ENCODE data around the gene MOG. TPM values are rescaled to one million over a fixed set of nuclear protein-coding genes. Genes with fewer than 3 reads are reported as not detected.
"Not testable (repeated sequence)": the region's sequence is repeated elsewhere in the genome, so short reads cannot be mapped to it uniquely, and the experiment has no call there.

The MOG gene
- total RNA-seq, 1 donor from 2014 or later, result 12.6 TPM

DNA sequence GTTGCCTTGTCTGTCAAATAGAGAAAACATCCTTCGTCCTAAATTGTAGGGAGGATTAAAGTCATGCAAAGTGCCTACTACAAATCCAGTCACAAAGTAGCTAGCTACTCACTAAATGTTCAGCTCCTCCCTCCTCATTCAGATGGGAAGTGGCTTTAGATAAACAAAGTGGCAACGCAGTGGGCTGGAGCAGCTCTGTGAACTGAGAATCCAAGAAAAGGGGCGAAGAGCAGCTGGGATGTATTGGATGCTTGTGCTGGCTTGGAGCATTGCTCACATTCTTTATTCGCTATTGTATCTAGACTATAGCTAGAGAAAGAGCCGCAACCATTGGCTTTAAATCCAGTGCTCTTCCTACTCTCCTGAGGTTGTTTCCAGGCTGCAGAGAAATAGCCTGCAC, 10.3 kb downstream of the MOG start:
- intact Hi-C loops (cut with DNase I), result no loop called here
- ATAC-seq, result no peak
- DNase-seq (ENCODE audit: missing footprints), result no peak

DNA sequence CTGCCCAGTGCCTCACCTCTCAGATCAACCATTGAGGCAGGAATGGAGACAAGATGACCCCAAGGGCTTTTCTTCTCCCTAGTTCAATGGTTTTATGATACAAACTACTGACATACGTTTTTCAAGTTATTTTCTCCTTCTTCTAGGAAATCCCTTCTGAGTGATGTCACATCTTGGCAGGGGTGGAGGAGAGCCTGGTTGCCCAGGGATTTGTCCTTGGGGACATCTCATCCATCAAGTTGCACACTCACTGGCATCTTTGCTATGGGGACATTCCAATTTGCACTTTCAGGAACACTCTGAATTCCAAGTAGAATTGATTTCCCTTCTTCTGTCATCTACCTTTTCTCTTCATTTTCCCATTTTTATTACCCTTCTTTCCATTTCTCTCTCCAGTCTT, 14.1 kb downstream of the MOG start:
- intact Hi-C loops (cut with DNase I), result no loop called here
- ATAC-seq (no peak), DNase-seq (ENCODE audit: missing footprints) (no peak)

DNA sequence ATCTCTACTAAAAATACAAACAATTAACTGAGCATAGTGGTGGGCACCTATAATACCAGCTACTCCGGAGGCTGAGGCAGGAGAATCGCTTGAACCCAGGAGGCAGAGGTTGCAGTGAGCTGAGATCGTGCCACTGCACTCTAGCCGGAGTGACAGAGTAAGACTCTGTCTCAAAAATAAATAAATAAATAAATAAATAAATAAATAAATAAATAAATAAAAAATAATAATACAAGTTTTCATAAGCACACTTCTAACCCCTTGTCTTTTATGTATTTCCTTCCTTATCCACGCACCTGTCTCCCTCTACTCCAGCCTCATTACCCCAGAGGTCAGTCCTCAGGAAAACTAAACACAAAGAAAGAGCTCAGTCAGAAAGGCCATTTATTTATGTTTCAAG, 15.2 kb downstream of the MOG start:
- ATAC-seq; DNase-seq (ENCODE audit: missing footprints); intact Hi-C loops (cut with DNase I): not testable (repeated sequence)

DNA sequence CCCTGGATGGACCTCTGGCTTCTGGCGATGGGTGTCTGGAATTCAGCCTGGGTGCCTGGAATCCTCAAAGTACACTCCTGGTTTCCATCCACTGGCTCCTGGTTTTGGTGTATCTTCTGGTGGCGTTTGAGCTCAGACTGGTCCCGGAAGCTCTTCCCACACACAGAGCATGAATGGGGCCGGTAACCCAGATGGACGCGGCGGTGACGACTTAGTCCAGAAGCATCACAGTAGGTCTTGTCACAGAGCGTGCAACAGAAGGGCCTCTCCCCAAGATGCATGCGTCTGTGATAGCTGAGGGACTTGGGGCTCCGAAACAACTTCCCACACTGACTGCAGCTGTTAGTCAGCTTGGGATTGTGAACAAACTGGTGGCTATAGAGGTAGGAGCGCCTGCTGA, 16.3 kb downstream of the MOG start:
- intact Hi-C loops (cut with DNase I), result no loop called here
- no peak for ATAC-seq
- no peak for DNase-seq (ENCODE audit: missing footprints)

DNA sequence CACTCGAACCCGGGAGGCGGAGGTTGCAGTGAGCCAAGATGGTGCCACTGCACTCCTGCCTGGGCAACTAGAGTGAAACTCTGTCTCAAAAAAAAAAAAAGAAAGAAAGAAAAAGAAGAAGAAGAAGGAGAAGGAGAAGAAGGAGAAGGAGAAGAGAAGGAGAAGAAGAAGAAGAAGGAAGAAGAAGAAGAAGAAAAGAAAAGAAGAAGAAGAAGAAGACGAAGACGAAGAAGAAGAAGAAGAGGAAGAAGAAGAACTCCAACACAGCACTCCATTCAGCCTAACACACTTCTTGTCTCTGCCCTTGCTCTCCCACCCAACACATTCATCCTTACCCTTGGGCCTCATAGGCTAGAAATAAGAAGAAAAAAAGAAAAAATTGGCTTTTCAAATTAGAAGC, 17.1 kb downstream of the MOG start:
- ATAC-seq, result no peak
- intact Hi-C loops (cut with DNase I), result no loop called here
- no peak for DNase-seq (ENCODE audit: missing footprints)

DNA sequence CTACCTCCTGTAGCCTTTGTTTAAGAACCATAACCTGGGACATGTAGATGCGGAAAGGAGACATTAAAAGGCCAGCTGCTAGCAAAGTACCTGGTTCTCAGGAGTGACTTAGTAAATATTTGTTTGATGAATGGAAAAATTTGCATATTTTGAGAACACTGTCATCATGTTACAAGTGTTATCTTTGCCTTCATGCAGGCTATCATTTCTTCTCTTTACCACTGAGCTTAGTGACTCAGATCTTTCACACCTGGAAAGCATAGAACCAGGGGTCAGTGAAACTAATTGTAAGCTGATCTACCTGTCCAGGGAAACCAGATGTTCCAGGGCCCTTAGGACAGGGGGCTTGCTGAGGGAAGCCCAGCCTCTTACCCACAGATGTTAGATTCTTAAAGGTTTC, 18.7 kb downstream of the MOG start:
- ATAC-seq (no peak), DNase-seq (ENCODE audit: missing footprints) (no peak)
- intact Hi-C loops (cut with DNase I), result no loop called here

DNA sequence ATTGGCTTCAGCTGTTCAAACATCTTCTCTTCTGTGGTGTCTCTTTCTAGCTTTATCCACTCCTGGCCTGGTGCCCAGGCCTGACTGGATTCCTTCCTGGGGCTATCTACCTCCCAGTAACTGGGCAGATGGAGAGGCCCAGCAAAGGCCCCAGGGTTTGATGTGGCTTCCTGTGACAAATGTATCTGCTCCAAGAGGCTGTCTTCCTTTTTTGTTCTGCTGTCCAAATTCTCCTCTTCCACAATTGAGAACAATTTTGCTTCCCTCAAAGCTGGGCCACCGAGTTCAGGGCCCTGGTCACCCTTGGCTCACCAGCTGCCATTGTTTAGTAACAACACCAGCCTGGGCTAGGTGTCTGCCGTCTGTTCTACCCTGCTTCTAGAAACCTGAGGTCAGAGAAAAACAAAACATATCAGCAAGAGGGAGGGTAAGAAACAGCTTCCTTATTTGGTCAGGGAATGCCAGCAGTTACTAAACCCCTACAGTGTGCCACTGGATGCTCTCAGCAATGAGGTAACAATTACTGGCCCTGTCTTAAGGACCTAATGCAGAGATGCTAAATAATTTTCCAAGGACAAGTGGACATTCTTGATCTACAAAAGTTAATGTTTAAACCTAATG, 20.2 kb downstream of the MOG start:
- DNase-seq (ENCODE audit: missing footprints) (no peak), ATAC-seq (no peak)
- intact Hi-C loops (cut with DNase I), result no loop called here

DNA sequence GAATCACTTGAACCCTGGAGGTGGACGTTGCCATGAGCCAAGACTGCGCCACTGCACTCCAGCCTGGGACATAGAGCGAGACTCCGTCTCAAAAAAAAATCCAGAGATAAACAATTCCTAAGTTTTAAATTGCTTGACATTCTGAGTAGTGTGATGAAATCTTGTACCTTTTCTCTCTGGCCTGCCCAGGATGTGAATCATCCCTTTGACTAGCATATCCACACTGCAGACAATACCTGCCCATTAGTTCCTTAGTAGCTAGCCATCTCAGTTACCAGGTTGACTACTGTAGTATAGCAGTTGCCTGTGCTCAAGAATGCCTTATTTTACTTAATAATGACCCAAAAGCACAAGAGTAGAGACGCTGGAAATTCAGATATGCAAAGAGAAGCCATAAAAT, 21.2 kb downstream of the MOG start:
- ATAC-seq, result no peak
- intact Hi-C loops (cut with DNase I), result no loop called here

DNA sequence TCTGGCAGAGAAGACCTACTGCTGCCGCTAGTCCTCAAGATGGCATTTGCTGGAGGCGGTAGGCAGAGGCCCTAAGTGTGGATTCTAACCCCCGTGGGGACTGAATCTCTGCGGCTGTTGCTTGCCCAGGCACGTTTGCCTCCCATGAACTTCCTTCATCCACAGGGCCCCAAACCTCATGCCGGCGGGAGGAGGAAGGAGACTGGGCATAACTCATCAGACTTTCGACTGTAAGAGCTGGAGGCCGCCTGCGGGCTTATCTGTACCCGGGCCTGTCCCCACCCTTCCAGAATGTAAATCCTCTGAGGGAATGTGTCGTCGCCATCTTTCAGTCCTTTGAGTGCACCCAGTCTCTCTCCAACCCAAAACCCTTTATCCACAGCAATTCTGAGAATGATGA, 23.1 kb downstream of the MOG start:
- intact Hi-C loops (cut with DNase I), result no loop called here
- no peak for ATAC-seq
- no peak for DNase-seq (ENCODE audit: missing footprints)

More for the DNA sequence above, 21.2 kb downstream of the MOG start:
- DNase-seq (ENCODE audit: missing footprints), result no peak

DNA sequence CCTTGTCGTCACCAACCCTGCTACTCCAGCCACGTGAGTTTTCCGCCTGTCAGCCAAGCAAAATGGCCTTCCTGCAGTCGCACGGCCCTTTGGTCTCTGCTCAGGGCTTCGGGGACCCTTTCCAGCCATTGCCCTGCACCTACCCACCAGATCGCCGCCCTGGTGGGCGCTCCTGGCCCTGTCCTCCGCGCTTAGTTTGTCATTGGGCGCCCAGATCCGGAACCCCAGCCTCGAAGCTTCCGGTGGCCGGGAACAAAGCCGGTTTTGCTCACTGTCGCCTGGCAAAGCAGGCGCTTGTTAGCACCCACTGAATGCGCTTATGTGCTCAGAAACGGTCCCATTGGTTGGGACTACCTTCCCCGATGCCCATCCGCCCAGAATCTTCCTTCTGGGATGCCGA, 23.5 kb downstream of the MOG start:
- intact Hi-C loops (cut with DNase I), result no loop called here
- no peak for ATAC-seq

DNA sequence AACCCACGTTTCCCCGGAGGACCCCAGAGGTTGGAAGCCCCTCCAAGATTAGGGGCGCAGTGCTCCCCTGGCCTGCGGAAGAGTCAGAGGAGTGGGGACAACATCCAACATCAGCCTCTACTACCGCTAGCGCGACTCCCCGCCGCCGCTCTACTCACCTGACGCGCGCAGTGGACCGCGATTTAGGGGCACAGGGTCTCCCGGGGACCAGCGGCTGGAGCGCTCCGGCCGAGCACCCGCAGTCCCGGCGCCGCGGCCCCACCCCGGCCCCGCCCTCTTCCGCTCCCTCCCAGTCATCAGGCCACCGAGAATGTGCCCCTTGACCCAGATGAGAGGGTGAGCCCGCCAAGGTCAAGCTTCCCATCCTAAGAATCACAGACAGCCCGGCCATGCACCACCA, 24.0 kb downstream of the MOG start, which contains the start of gene ZFP57:
ZFP57 (minus strand) TSS at position 249 of the 400 bp plus-strand sequence. CDS start 4,149 bp downstream, outside the sequence.
- intact Hi-C loops (cut with DNase I), result no loop called here
- DNase-seq (ENCODE audit: missing footprints), result no peak
- no peak for ATAC-seq

More for the DNA sequence above, 23.5 kb downstream of the MOG start:
- DNase-seq (ENCODE audit: missing footprints), result no peak

DNA sequence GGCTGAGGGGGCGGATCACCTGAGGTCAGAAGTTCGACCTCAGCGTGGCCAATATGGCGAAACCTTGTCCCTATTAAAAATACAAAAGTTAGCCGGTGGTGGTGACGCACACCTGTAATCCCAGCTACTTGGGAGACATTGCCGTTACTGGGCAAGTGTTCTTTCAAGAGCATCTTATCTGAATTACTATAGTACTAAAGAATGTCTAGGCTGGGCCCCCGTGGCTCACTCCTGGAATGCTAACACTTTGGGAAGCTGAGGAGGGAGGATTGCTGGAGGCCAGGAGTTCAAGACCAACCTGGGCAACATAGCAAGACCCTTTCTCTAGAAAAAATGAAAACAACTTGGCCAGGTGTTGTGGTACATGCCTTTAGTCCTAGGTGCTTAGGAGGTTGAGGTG, 24.9 kb downstream of the MOG start:
- ATAC-seq, result no peak
- no peak for DNase-seq (ENCODE audit: missing footprints)
- intact Hi-C loops (cut with DNase I), result no loop called here

DNA sequence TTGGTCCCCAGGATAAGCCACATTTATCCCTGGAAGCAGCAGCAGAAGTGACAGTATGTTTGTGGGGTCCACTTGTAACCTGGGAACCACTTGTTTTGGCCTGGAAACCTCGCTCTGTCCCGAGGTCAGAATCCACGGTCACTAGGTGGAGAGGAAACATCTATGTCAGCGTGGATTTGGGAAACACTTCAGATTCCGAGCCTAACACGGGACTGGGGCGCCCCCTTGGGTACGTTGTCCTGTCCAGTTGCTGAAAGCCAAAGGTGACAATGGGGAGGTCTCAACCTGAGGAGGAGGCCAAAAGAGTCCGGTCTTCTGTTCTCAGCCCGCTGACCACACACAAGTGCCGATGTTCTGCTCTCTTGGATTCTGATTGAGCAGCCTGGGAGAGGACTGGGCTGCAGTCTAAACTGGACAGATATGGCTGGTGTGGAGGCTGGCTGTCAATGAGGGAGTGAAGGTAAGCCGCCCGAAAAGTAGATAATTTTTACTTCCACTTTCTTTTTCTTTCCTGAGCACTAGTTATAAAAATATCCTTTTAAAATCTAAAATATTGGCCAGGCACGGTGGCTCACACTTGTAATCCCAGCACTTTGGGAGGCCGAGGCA, 28.9 kb downstream of the MOG start:
- ATAC-seq, result peak; percentile 84
- no peak for DNase-seq (ENCODE audit: missing footprints)
- intact Hi-C loops (cut with DNase I), result loop anchor here (2.0 kb wide), 1 partner anchor 35 kb away; no protein-coding TSS in a partner anchor

DNA sequence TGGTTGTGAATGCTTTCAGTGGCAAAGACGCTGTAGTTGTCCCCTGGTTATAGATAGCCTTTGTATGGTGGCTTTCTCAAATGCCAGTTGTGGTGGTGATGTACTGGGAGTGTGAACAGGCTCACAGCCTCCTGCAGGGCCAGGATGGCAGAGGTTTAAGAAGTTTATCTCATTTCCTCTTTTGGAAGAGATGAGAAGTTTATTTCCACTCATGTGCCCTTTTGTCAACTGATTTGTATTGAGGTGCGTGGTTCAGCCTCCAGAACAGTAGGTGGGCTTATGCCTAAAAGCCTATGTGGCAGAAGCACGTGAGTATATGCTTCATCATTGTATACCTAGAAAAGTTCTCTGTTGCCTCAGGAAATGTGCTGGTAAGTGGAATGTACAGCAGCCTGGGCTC, 37.7 kb downstream of the MOG start:
- intact Hi-C loops (cut with DNase I), result no loop called here
- DNase-seq (ENCODE audit: missing footprints) (no peak), ATAC-seq (no peak)

DNA sequence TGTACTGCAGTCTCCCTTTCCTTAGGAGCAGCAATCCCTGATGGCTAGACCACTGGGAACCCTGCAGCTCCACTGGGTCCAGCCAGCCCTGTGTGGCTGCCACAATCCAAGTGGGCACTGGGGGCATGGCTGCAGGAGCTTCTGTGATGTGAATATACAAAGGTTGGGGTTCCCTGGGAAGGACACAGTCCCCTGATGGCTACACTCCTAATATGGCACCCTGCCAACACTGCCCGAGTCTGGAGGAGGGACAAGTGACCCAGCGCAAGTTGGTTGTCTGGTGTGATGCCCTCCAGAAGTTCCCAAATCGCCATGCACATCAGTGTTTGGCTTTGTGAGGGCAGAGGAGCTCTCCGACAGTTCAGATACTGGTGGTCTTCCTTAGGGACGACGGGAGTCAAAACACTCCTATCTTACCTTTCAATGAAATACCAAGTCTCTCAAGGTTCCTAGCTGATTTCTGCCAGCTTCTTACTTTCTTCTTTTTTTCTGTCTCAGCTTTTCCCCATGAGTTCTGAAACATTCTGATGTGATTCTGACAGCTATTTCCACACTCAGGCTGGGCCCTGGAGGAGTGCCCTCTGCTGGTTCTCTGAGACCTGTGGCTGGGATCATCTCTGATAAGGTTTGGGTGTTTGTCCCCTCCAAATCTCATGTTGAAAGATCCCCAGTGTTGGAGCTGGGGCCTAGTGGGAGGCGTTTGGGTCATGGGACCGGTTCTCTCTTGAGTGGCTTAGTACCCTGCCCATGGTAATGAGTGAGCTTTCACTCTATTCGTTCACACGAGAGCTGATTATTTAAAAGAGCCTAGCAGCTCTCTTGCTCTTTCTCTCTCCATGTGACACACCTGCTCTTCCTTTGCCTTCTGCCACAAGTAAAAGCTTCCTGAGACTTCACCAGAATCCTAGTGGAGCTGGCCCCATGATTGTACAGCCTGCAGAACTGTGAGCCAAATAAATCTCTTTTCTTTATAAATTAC, 39.5 kb downstream of the MOG start:
- intact Hi-C loops (cut with DNase I), result no loop called here
- DNase-seq (ENCODE audit: missing footprints), result no peak
- peak; percentile 50 for ATAC-seq

DNA sequence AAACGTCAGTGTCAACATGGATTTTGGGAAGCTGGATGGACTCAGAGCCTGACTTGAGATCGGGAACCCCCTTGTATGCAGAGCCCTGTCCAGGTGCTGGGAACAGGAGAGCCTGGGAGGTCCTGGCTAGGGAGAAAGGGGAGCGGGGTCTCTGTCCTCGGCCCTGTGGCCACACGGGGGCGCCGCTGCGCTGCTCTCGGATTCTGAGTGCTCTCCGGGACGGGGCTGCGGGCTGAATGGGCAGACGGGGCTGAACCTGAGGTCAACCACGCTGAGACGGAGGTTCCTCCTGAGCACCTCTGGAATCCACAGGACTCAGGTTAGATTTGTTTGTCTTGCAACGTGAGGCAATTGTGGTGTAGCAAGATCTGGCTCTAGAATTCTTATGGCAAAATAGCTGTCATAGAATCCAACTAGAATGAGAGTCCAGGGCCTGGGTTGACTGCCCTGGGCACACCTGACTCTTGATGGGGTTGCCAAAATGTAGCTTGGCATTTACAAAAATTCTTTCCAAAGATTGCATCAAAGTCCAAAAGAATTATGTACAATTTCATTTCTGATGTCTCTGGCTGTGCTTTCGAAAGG, 45.7 kb downstream of the MOG start:
- ATAC-seq (peak; percentile 55), DNase-seq (ENCODE audit: missing footprints) (peak; percentile 85)
- intact Hi-C loops (cut with DNase I), result no loop called here

DNA sequence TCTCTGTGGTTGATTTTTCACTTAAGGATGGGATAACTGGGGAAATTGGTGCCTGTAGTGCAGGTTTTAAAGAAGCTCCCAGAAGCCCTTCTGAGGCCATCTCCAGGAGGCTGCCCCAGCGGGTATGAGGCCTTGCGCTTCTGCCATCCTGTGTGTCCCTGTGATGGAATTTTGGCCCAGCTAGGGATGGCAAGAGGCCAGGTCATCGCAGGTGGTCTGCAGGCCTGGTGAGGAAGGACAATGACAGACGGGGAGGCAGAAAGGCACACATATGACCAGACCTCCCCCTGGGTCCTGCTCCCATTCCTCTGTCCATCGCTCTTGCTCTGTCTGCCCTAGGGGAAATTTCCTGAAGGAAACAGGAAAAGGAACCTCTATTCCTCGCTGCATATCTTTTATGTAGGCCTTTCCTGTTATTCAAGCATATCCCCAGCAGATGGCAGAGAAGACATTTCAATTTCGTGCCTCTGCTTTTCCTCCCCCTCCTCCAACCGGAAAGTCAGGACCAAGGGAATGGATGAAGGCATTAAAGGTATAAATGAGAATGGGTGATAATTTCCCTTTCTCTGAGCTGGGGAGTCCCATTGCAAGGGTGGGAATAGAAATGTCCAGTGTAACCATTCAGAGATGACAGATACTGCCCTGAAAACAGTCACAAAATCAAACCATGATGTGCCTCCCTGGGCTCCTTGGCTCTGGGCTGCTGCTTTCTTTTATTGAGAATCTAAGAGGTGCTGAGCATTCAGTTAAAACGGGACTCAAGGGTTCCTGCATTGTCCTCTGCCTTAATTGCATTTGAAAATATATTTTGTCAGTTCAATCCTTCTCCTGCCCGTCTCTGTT, 48.7 kb downstream of the MOG start:
- ATAC-seq, result peak; percentile 58
- DNase-seq (ENCODE audit: missing footprints), result no peak
- intact Hi-C loops (cut with DNase I), result loop anchor here (1.0 to 5.0 kb wide), 3 partner anchors 48 to 302 kb away; no protein-coding TSS in a partner anchor

DNA sequence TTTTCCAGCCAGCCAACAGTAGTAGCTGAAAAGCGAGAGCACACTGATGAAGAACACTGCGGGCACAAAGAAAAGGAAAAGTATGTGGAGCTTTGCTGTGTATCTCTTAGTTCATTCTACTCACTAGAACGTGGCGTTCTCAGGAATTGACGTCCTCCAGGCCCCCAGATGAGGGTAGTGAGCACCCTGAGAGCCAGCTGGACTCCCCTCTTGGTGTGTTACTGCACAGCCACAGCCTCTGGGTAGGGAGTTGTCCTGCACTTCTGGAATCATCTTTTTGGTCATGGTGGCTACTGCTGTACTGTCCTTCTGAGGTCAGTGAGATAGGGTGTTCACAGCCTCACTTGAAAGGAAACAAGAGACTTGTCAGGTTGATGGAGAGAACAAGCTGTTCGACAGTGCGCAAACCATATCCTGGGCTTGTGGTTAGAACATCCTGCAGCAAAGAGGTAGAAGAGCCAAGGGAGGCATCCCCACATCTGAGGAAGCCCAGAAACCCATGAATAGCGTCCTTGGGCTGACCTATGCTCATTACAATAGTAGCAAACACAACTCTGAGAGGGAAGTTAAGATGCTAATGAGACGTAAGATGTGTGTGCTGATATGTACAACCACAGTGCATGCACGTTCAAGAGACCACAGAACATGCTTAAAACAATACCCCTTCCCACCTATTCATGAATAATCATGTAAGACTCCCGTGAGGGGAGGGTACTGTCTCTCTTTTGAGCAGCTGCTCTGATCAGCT, 51.7 kb downstream of the MOG start:
- intact Hi-C loops (cut with DNase I), result loop anchor here (5.0 kb wide), 1 partner anchor 299 kb away; no protein-coding TSS in a partner anchor
- ATAC-seq, result no peak
- DNase-seq (ENCODE audit: missing footprints), result no peak
